Stimulated activated naive CD8-positive, alpha-beta T cell treated with anti-CD3 and anti-CD28 coated beads, Interleukin-15, Interleukin-2, amounts not matched to agents 100 U/mL and 50 U/mL, for 24 hours (primary cell): Measurements from ENCODE around the gene NUP93.
"Not testable (repeated sequence)": the region's sequence is repeated elsewhere in the genome, so short reads cannot be mapped to it uniquely, and the experiment has no call there.

Source experiments
- ATAC-seq: fragments of 150-1000 bp; cut with Tn5 transposase; one replicate; pipeline ENCODE4 v1.10.0; 2021
- DNase-seq: peaks from one replicate; pipeline ENCODE4 v3.0.0; 2021

Gene NUP93

GRCh38 chr16:56779906-56780305 lies 50.0 kb downstream of the NUP93 start:
- ATAC-seq (no peak), DNase-seq (no peak)

- DNase-seq (no peak), ATAC-seq (no peak)
Measured at GRCh38 chr16:56780646-56781045, 50.7 kb downstream of the NUP93 start.

- DNase-seq (no peak), ATAC-seq (no peak)
Measured at GRCh38 chr16:56781528-56781961, 51.6 kb downstream of the NUP93 start.

- ATAC-seq, result peak; percentile 90
Measured at GRCh38 chr16:56783344-56783743, 53.4 kb downstream of the NUP93 start.

GRCh38 chr16:56785317-56785716 lies 55.4 kb downstream of the NUP93 start:
- DNase-seq (no peak), ATAC-seq (no peak)

More at GRCh38 chr16:56783344-56783743, 53.4 kb downstream of the NUP93 start:
- DNase-seq, result no peak

- DNase-seq (no peak), ATAC-seq (no peak)
Measured at GRCh38 chr16:56787167-56787566, 57.2 kb downstream of the NUP93 start.

GRCh38 chr16:56788435-56788834 lies 58.5 kb downstream of the NUP93 start:
- DNase-seq (no peak), ATAC-seq (no peak)

GRCh38 chr16:56789360-56789759 lies 59.4 kb downstream of the NUP93 start:
- ATAC-seq (no peak), DNase-seq (peak; percentile 15)

GRCh38 chr16:56792967-56793366 lies 63.0 kb downstream of the NUP93 start:
- ATAC-seq, result no peak

GRCh38 chr16:56793492-56793891 lies 63.6 kb downstream of the NUP93 start:
- ATAC-seq, result no peak
- DNase-seq, result no peak

More at GRCh38 chr16:56792967-56793366, 63.0 kb downstream of the NUP93 start:
- no peak for DNase-seq

GRCh38 chr16:56795011-56795410 lies 65.1 kb downstream of the NUP93 start:
- ATAC-seq, result no peak

GRCh38 chr16:56797038-56797437 lies 67.1 kb downstream of the NUP93 start:
- DNase-seq, ATAC-seq: not testable (repeated sequence)

More at GRCh38 chr16:56795011-56795410, 65.1 kb downstream of the NUP93 start:
- DNase-seq, result no peak

GRCh38 chr16:56797861-56798260 lies 67.9 kb downstream of the NUP93 start:
- DNase-seq, result no peak
- ATAC-seq, result no peak

- ATAC-seq (no peak), DNase-seq (no peak)
Measured at GRCh38 chr16:56798955-56799354, 69.0 kb downstream of the NUP93 start.

- DNase-seq (no peak), ATAC-seq (no peak)
Measured at GRCh38 chr16:56800355-56800754, 70.4 kb downstream of the NUP93 start.

- no peak for DNase-seq
- ATAC-seq, result no peak
Measured at GRCh38 chr16:56801762-56802161, 71.8 kb downstream of the NUP93 start.

- no peak for ATAC-seq
- DNase-seq, result no peak
Measured at GRCh38 chr16:56807011-56807675, 77.2 kb downstream of the NUP93 start.

- DNase-seq, ATAC-seq: not testable (repeated sequence)
Measured at GRCh38 chr16:56807676-56808067, 77.7 kb downstream of the NUP93 start.

GRCh38 chr16:56810954-56811353 lies 81.0 kb downstream of the NUP93 start:
- DNase-seq (no peak), ATAC-seq (no peak)

GRCh38 chr16:56811602-56812001 lies 81.7 kb downstream of the NUP93 start:
- ATAC-seq, DNase-seq: not testable (repeated sequence)

- DNase-seq, result no peak
- ATAC-seq, result no peak
Measured at GRCh38 chr16:56812884-56813283, 83.0 kb downstream of the NUP93 start.

- no peak for ATAC-seq
- no peak for DNase-seq
Measured at GRCh38 chr16:56814537-56815432, 84.9 kb downstream of the NUP93 start.

- DNase-seq, result no peak
- ATAC-seq, result no peak
Measured at GRCh38 chr16:56815721-56816120, 85.8 kb downstream of the NUP93 start.
